ENCODE data around the gene AGPAT3.

AGPAT3 gene

GRCh38 chr21:43957128-43957571 lies 92.1 kb downstream of the AGPAT3 start:
- no peak for DNase-seq (ENCODE audit: low read depth, low spot score)
- in situ Hi-C loops (cut with HindIII; ENCODE audit: low sequenced_read_pairs), result no loop called here
- H3K4me3 ChIP-seq (ENCODE audit: low read depth, low read length), result no peak overlapping the region
- TF ChIP-seq, protein P1, sequence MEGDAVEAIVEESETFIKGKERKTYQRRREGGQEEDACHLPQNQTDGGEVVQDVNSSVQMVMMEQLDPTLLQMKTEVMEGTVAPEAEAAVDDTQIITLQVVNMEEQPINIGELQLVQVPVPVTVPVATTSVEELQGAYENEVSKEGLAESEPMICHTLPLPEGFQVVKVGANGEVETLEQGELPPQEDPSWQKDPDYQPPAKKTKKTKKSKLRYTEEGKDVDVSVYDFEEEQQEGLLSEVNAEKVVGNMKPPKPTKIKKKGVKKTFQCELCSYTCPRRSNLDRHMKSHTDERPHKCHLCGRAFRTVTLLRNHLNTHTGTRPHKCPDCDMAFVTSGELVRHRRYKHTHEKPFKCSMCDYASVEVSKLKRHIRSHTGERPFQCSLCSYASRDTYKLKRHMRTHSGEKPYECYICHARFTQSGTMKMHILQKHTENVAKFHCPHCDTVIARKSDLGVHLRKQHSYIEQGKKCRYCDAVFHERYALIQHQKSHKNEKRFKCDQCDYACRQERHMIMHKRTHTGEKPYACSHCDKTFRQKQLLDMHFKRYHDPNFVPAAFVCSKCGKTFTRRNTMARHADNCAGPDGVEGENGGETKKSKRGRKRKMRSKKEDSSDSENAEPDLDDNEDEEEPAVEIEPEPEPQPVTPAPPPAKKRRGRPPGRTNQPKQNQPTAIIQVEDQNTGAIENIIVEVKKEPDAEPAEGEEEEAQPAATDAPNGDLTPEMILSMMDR (IDR thresholded peaks at IDR 0.05; ENCODE audit: low read depth, low read length), result no peak

DNA sequence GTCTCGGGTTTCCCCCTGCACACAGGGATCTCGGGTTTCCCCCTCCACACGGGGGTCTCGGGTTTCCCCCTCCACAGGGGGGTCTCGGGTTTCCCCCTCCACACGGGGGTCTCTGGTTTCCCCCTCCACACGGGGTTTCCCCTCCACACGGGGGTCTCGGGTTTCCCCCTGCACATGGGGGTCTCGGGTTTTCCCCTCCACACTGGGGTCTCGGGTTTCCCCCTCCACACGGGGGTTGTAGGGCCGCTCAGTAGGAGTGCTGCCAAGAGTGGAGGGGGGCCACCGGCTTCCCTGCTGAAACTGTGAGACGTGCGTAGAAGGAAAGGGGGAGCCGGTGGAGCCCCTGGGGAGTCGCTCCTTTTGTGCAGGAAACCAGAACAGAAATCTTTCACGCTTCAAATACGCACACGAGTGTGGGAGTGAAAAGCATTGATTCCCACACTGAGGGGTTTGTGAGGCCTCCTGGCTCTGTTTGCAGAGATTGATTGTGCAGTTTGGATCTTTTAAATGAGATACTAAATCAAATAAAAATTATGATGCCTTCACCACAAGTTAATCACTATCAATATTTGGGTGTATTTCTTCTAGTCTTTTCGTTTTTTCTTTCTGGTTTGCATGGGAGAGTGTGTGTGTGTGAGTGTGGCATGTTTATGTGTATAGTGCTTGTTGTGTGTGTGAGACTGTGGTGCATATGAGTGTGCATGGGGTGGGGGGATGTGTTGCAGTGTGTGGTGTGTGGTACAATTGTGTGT lies 92.8 kb downstream of the AGPAT3 start:
- H3K4me3 ChIP-seq (ENCODE audit: low read depth, low read length), result no peak overlapping the region
- DNase-seq (ENCODE audit: low read depth, low spot score), result no peak
- TF ChIP-seq, protein P1 (IDR thresholded peaks at IDR 0.05; ENCODE audit: low read depth, low read length), result no peak
- in situ Hi-C loops (cut with HindIII; ENCODE audit: low sequenced_read_pairs), result no loop called here

- no peak overlapping the region for H3K4me3 ChIP-seq (ENCODE audit: low read depth, low read length)
- DNase-seq (ENCODE audit: low read depth, low spot score), result no peak
- in situ Hi-C loops (cut with HindIII; ENCODE audit: low sequenced_read_pairs), result no loop called here
- TF ChIP-seq, protein P1 (IDR thresholded peaks at IDR 0.05; ENCODE audit: low read depth, low read length), result no peak
Measured at GRCh38 chr21:43958364-43959158, 93.5 kb downstream of the AGPAT3 start.

GRCh38 chr21:43959231-43960116 lies 94.5 kb downstream of the AGPAT3 start:
- no peak for DNase-seq (ENCODE audit: low read depth, low spot score)
- TF ChIP-seq, protein P1 (IDR thresholded peaks at IDR 0.05; ENCODE audit: low read depth, low read length), result no peak
- in situ Hi-C loops (cut with HindIII; ENCODE audit: low sequenced_read_pairs), result no loop called here

GRCh38 chr21:43961382-43961909 lies 96.4 kb downstream of the AGPAT3 start:
- H3K4me3 ChIP-seq (ENCODE audit: low read depth, low read length), result no peak overlapping the region
- DNase-seq (ENCODE audit: low read depth, low spot score), result no peak
- in situ Hi-C loops (cut with HindIII; ENCODE audit: low sequenced_read_pairs), result no loop called here
- TF ChIP-seq, protein P1 (IDR thresholded peaks at IDR 0.05; ENCODE audit: low read depth, low read length), result no peak

More at GRCh38 chr21:43959231-43960116, 94.5 kb downstream of the AGPAT3 start:
- no peak overlapping the region for H3K4me3 ChIP-seq (ENCODE audit: low read depth, low read length)
